ENCODE data around the gene TPRN. TPM values are rescaled to one million over a fixed set of nuclear protein-coding genes. Genes with fewer than 3 reads are reported as not detected.
A peak's percentile ranks its signal among the peaks of the same experiment; 100 is the strongest.

TPRN gene
- total RNA-seq, 1 donor from 2014 or later, result 16.0 TPM

DNA sequence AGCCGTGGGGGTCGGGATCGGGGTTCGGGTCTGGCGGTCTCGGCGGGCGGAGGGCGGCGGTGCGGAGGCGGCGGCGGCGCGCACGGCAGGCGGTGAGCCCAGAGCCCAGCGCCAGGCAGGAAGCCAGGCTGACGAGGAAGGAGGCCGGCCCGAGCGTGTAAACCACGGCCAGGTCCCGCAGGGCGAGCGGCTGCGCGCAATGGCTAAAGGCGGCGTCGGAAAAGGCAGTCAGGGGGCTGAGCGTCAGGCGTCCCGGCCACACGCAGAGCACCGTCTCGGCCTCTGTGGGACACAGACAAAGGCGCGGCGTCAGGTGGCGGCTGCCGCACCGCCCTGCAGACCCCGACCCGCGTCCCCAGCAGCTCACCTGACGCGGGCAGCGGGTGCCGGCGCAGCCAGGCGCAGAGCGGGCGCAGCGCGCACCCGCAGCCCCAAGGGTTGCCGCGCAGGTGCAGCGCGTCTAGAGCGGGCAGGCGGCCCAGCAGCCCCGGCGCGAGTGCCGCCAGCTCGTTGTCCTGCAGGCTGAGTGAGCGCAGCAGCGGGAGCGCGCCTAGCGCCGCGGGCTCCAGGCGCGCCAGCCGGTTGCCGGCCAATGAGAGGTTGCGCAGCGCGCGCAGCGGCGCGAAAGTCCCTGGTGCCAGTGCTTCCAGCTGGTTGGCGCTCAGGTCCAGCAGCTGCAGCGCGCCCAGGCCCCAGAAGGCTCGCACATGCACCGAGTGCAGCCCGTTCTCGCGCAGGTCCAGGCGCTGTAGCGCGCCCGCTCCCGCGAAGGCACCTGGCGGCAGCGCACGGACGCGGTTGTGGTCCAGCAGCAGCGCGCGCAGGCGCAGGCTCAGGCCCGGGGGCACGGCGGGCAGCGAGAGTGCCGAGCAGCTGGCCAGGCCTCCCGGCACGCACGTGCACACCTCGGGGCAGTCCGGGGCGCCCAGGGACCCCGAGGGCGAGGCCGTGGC is 31.4 kb downstream of the TPRN start:
- Histone ChIP-seq H3K36me3 (ENCODE audit: insufficient read depth, low read length) (no peaks in the 10 kb centered on the region), H3K4me3 (ENCODE audit: insufficient read depth, low read depth, low read length) (no peak overlapping the region), H3K4me2 (ENCODE audit: low read length) (peak overlapping the region; percentile 65), H2AFZ (ENCODE audit: low read depth, low read length) (no peak overlapping the region), H3K79me2 (ENCODE audit: insufficient read depth, low read length) (no peaks in the 10 kb centered on the region), H3K27ac (ENCODE audit: low read depth, low read length) (no peak overlapping the region), H3K4me1 (ENCODE audit: insufficient read depth, low read length) (no peaks in the 10 kb centered on the region), H3K9me3 (ENCODE audit: insufficient read depth, low read depth, low read length) (no peaks in the 10 kb centered on the region), H3K27me3 (ENCODE audit: insufficient read depth, low read length) (peaks cover 35% of the 10 kb centered on the region), H3K9ac (ENCODE audit: low read length) (no peak overlapping the region), H4K20me1 (ENCODE audit: insufficient read depth, low read length) (no peaks in the 10 kb centered on the region)
- peaks cover 32% of the 10 kb centered on the region for H3K27me3 Mint-ChIP-seq (ENCODE audit: low read depth, unreplicated experiment)
- no peak overlapping the region for H3K4me3 Mint-ChIP-seq (ENCODE audit: unreplicated experiment)
- FAIRE-seq (no peak), DNase-seq (ENCODE audit: low read depth) (peak; percentile 12)
- TF ChIP-seq EZH2 (IDR thresholded peaks at IDR 0.05; ENCODE audit: insufficient read depth, low read length), result peak; percentile 82
- TF ChIP-seq, protein P1, sequence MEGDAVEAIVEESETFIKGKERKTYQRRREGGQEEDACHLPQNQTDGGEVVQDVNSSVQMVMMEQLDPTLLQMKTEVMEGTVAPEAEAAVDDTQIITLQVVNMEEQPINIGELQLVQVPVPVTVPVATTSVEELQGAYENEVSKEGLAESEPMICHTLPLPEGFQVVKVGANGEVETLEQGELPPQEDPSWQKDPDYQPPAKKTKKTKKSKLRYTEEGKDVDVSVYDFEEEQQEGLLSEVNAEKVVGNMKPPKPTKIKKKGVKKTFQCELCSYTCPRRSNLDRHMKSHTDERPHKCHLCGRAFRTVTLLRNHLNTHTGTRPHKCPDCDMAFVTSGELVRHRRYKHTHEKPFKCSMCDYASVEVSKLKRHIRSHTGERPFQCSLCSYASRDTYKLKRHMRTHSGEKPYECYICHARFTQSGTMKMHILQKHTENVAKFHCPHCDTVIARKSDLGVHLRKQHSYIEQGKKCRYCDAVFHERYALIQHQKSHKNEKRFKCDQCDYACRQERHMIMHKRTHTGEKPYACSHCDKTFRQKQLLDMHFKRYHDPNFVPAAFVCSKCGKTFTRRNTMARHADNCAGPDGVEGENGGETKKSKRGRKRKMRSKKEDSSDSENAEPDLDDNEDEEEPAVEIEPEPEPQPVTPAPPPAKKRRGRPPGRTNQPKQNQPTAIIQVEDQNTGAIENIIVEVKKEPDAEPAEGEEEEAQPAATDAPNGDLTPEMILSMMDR (IDR thresholded peaks at IDR 0.05; ENCODE audit: insufficient read depth, low read depth, low read length), result no peak
- H3K27ac Mint-ChIP-seq (ENCODE audit: unreplicated experiment), result no peak overlapping the region
- no peaks in the 10 kb centered on the region for H3K4me1 Mint-ChIP-seq (ENCODE audit: low read depth, unreplicated experiment)
- no peaks in the 10 kb centered on the region for H3K9me3 Mint-ChIP-seq (ENCODE audit: unreplicated experiment)
- H3K36me3 Mint-ChIP-seq (ENCODE audit: low read depth, unreplicated experiment), result no peaks in the 10 kb centered on the region

DNA sequence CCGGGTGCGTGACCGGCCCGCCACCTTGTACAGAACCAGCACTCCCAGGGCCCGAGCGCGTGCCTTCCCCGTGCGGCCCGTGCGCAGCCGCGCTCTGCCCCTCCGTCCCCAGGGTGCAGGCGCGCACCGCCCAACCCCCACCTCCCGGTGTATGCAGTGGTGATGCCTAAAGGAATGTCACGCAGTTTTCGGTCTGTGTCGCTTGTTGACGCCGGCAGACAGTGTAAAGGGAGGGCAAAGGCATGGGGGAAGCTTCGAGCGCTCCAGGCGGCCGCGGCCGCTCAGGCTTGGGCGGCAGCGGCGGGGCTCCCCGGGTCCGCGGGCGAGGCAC is 32.0 kb downstream of the TPRN start:
- H3K4me3 Mint-ChIP-seq (ENCODE audit: unreplicated experiment), result no peak overlapping the region
- no peak overlapping the region for H3K4me3 ChIP-seq (ENCODE audit: insufficient read depth, low read depth, low read length)

More for the DNA sequence above, 32.0 kb downstream of the TPRN start:
- Histone ChIP-seq H3K79me2 (ENCODE audit: insufficient read depth, low read length) (no peaks in the 10 kb centered on the region), H3K4me1 (ENCODE audit: insufficient read depth, low read length) (no peaks in the 10 kb centered on the region), H3K4me2 (ENCODE audit: low read length) (peak overlapping the region; percentile 65), H4K20me1 (ENCODE audit: insufficient read depth, low read length) (no peaks in the 10 kb centered on the region), H3K9me3 (ENCODE audit: insufficient read depth, low read depth, low read length) (no peaks in the 10 kb centered on the region), H3K27me3 (ENCODE audit: insufficient read depth, low read length) (peaks cover 39% of the 10 kb centered on the region), H2AFZ (ENCODE audit: low read depth, low read length) (no peak overlapping the region), H3K27ac (ENCODE audit: low read depth, low read length) (no peak overlapping the region), H3K36me3 (ENCODE audit: insufficient read depth, low read length) (no peaks in the 10 kb centered on the region), H3K9ac (ENCODE audit: low read length) (no peak overlapping the region)
- no peak overlapping the region for H3K27ac Mint-ChIP-seq (ENCODE audit: unreplicated experiment)
- H3K36me3 Mint-ChIP-seq (ENCODE audit: low read depth, unreplicated experiment), result no peaks in the 10 kb centered on the region
- no peak for FAIRE-seq
- TF ChIP-seq, protein P1 (IDR thresholded peaks at IDR 0.05; ENCODE audit: insufficient read depth, low read depth, low read length), result no peak
- peak; percentile 7 for TF ChIP-seq EZH2 (IDR thresholded peaks at IDR 0.05; ENCODE audit: insufficient read depth, low read length)
- DNase-seq (ENCODE audit: low read depth), result no peak
- H3K4me1 Mint-ChIP-seq (ENCODE audit: low read depth, unreplicated experiment), result no peaks in the 10 kb centered on the region
- peaks cover 35% of the 10 kb centered on the region for H3K27me3 Mint-ChIP-seq (ENCODE audit: low read depth, unreplicated experiment)
- H3K9me3 Mint-ChIP-seq (ENCODE audit: unreplicated experiment), result no peaks in the 10 kb centered on the region
